ENCODE measurements around the gene MSI1. TPM values are rescaled to one million over a fixed set of nuclear protein-coding genes. Genes with fewer than 3 reads are reported as not detected.

The MSI1 gene
- total RNA-seq, 1 experiment from 2014 or later = 26.0 TPM

- H3K4me1 ChIP-seq (ENCODE audit: control insufficient read depth in 1 of 2, insufficient read depth in 2 of 2, low read length in 2 of 2) = no peaks in the 10 kb centered on the region
- no peaks in the 10 kb centered on the region for H4K20me1 ChIP-seq (ENCODE audit: insufficient read depth)
- H3K36me3 ChIP-seq (ENCODE audit: control insufficient read depth in 1 of 2, insufficient read depth in 2 of 2, low read length in 2 of 2) = no peaks in the 10 kb centered on the region
- H3K27ac ChIP-seq (ENCODE audit: low read depth, low read length) = no peak overlapping the region
- no peaks in the 10 kb centered on the region for H3K9me3 ChIP-seq (ENCODE audit: control insufficient read depth in 1 of 2, insufficient read depth in 1 of 2, low read depth in 1 of 2, low read length in 2 of 2)
- no peak overlapping the region for H2AFZ ChIP-seq (ENCODE audit: low read depth, low read length, poor library complexity, severe bottlenecking)
- no TSS peak for BruUV-seq (replicated peaks)
- ChIA-PET POLR2A (no interaction called here), RAD21 (ENCODE audit: low non-redundant PET in 1 of 2, low total read pairs in 2 of 2, uncharacterized antibody in 2 of 2, unreplicated experiment in 2 of 2) (no interaction called here), CTCF (no interaction called here)
- no peak for TF ChIP-seq REST (IDR thresholded peaks at IDR 0.05; ENCODE audit: low read depth)
- no peak for TF ChIP-seq CEBPB (IDR thresholded peaks at IDR 0.05; ENCODE audit: low read depth)
- no peak for TF ChIP-seq EZH2phosphoT487 (IDR thresholded peaks at IDR 0.05; ENCODE audit: borderline replicate concordance)
- TF ChIP-seq SRF (IDR thresholded peaks at IDR 0.05; ENCODE audit: low read depth) = no peak
- TF ChIP-seq SIN3A (IDR thresholded peaks at IDR 0.05; ENCODE audit: low read depth) = no peak
- TF ChIP-seq ZFX (IDR thresholded peaks at IDR 0.05) = no peak
- no peak for TF ChIP-seq ZNF274 (IDR thresholded peaks at IDR 0.05; ENCODE audit: low read depth, low read length)
- no peak for TF ChIP-seq JUND (IDR thresholded peaks at IDR 0.05)
- TF ChIP-seq FOSL1 (IDR thresholded peaks at IDR 0.05; ENCODE audit: low read depth) = no peak
- TF ChIP-seq YY1 (IDR thresholded peaks at IDR 0.05; ENCODE audit: extremely low read depth, insufficient replicate concordance, low read depth, low read length) = no peak
- TF ChIP-seq POLR2AphosphoS5 (IDR thresholded peaks at IDR 0.05; ENCODE audit: low read depth, low read length) = no peak
- TF ChIP-seq RAD21 (IDR thresholded peaks at IDR 0.05; ENCODE audit: low read depth) = no peak
- no peak for TF ChIP-seq ZBTB33 (IDR thresholded peaks at IDR 0.05; ENCODE audit: extremely low read depth, insufficient replicate concordance, low read length)
- no peak for TF ChIP-seq MAX (IDR thresholded peaks at IDR 0.05)
- no peak for TF ChIP-seq CBX3 (IDR thresholded peaks at IDR 0.05; ENCODE audit: low read depth)
- intact Hi-C loops (cut with micrococcal nuclease) = no loop called here
- H3K9me2 ChIP-seq (ENCODE audit: insufficient read depth) = no peaks in the 10 kb centered on the region
- H3K79me2 ChIP-seq (ENCODE audit: insufficient read depth, low read length) = no peaks in the 10 kb centered on the region
- H3K27me3 ChIP-seq (ENCODE audit: insufficient read depth, low read length) = no peaks in the 10 kb centered on the region
- no peak overlapping the region for H3K4me3 ChIP-seq (replicated peaks in 1 of 2; ENCODE audit: low read depth in 1 of 2, low read length in 2 of 2)
- H3K4me2 ChIP-seq (ENCODE audit: low read length) = no peak overlapping the region
- ATAC-seq = peak; percentile 54; the same call in 1 of the 2 replicates
- H3K9ac ChIP-seq (ENCODE audit: low read length) = no peak overlapping the region
- no peak for DNase-seq (ENCODE audit: low read depth, low spot score)
Measured at GRCh38 chr12:120404271-120404670, 35.3 kb upstream of the MSI1 start.
